Adrenal gland (tissue), 5 donors: ENCODE measurements around the gene POU3F4.

Source experiments
- POLR2A ChIP-seq, 2 donors: fragments of 450-650 bp; IDR thresholded peaks; one replicate each; pipeline ENCODE4 v1.6.1; 2017; ENCODE audit warnings: antibody characterized with exemption in 2 of 2, mild to moderate bottlenecking in 2 of 2, moderate library complexity in 1 of 2
- TF ChIP-seq, protein P1 (sequence below), 6 experiments: fragments of 450-650 bp in 4 of 6; fragments of 200-600 bp in 2 of 6; sonication (generic) in 1 of 6; IDR thresholded peaks; 1 replicate in 5 of 6; 2 replicates in 1 of 6; pipeline versions ENCODE4 v1.5.1 to v1.8.0; 2016 to 2021; ENCODE audit warnings: antibody characterized with exemption in 6 of 6, mild to moderate bottlenecking in 2 of 6, moderate library complexity in 1 of 6
- donor health status: DM: no; HTN: no; CAD: no.

DNA sequence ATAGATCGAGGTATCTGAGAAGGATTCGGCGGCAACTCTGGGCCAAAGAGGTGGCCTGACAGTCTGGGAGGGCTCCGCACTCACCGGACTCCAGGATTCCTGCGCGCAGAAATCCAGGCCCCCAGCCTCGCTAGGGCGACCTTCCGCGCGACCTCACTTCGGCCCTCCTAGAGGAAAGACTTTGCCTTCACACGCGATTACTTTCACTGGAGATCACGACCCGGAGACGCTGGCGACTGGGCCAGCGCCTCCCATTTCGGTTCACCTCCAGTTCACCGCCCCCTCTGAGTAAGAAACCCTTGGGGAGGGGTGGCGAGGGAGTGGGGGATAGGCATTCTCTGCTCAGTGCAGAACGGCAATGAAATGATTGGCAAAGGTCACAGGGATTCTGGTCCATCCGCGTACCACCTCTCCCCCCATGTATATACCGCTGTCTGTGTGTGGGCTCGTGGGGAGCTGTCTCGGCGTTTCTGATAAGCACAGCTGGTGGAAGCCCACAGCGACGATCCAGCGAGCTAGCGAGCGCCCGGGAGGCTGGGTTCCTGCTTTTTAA is 2.5 kb downstream of the POU3F4 start:
- TF ChIP-seq, protein P1, sequence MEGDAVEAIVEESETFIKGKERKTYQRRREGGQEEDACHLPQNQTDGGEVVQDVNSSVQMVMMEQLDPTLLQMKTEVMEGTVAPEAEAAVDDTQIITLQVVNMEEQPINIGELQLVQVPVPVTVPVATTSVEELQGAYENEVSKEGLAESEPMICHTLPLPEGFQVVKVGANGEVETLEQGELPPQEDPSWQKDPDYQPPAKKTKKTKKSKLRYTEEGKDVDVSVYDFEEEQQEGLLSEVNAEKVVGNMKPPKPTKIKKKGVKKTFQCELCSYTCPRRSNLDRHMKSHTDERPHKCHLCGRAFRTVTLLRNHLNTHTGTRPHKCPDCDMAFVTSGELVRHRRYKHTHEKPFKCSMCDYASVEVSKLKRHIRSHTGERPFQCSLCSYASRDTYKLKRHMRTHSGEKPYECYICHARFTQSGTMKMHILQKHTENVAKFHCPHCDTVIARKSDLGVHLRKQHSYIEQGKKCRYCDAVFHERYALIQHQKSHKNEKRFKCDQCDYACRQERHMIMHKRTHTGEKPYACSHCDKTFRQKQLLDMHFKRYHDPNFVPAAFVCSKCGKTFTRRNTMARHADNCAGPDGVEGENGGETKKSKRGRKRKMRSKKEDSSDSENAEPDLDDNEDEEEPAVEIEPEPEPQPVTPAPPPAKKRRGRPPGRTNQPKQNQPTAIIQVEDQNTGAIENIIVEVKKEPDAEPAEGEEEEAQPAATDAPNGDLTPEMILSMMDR (IDR thresholded peaks at IDR 0.05): no peak
- no peak for TF ChIP-seq POLR2A (IDR thresholded peaks at IDR 0.05)
